Measurements from ENCODE around the gene SLC35E1.

GRCh38 chr19:16607819-16608218 lies 35.6 kb upstream of the SLC35E1 start:
- TF ChIP-seq POLR2A (IDR thresholded peaks at IDR 0.05; ENCODE audit: low read length) = no peak
- TF ChIP-seq GATA1 (IDR thresholded peaks at IDR 0.05; ENCODE audit: low read depth, low read length) = no peak
